ENCODE measurements around the gene STK32C. TPM values are rescaled to one million over a fixed set of nuclear protein-coding genes. Genes with fewer than 3 reads are reported as not detected.

Gene STK32C
- total RNA-seq, 1 experiment from 2014 or later, result 20.7 TPM

DNA sequence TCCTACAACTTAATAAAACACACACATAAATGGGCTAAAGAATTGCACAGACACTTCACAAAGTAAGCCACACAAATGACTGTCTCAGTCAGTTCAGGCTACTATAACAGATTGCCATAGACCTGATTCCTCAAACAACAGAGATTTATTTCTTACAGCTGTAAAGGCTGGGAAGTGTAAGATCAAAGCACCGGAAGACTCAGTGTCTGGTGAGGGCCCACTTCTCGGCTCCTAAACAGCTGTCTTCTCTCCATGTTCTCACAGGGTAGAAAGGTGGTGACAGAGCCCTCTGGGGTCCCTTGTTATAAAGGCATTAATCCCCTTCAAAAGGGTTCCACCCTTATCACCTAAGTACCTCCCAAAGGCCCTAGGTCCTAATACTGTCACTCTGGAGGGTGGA is 18.3 kb downstream of the STK32C start:
- no TSS peak for BruUV-seq (replicated peaks)
- H3K4me3 Mint-ChIP-seq (ENCODE audit: unreplicated experiment), result no peak overlapping the region
- TF ChIP-seq, protein P1, sequence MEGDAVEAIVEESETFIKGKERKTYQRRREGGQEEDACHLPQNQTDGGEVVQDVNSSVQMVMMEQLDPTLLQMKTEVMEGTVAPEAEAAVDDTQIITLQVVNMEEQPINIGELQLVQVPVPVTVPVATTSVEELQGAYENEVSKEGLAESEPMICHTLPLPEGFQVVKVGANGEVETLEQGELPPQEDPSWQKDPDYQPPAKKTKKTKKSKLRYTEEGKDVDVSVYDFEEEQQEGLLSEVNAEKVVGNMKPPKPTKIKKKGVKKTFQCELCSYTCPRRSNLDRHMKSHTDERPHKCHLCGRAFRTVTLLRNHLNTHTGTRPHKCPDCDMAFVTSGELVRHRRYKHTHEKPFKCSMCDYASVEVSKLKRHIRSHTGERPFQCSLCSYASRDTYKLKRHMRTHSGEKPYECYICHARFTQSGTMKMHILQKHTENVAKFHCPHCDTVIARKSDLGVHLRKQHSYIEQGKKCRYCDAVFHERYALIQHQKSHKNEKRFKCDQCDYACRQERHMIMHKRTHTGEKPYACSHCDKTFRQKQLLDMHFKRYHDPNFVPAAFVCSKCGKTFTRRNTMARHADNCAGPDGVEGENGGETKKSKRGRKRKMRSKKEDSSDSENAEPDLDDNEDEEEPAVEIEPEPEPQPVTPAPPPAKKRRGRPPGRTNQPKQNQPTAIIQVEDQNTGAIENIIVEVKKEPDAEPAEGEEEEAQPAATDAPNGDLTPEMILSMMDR (IDR thresholded peaks at IDR 0.05; ENCODE audit: unreplicated experiment), result no peak
- ChIA-PET CTCF (interaction anchor here (0.7 kb wide), 1 partner anchor 11 kb away, joined by 4 read pairs; no protein-coding TSS in a partner anchor), POLR2A (no interaction called here)
- H3K36me3 Mint-ChIP-seq (ENCODE audit: insufficient read depth, unreplicated experiment), result no peaks in the 10 kb centered on the region
- H3K4me1 Mint-ChIP-seq (ENCODE audit: insufficient read depth, unreplicated experiment), result no peaks in the 10 kb centered on the region
- no peaks in the 10 kb centered on the region for H3K9me3 Mint-ChIP-seq (ENCODE audit: unreplicated experiment)
- intact Hi-C loops (cut with micrococcal nuclease), result no loop called here
- no peak for DNase-seq (ENCODE audit: unreplicated experiment)
- H3K27ac Mint-ChIP-seq (ENCODE audit: low read depth, unreplicated experiment), result no peak overlapping the region
- no peaks in the 10 kb centered on the region for H3K27me3 Mint-ChIP-seq (ENCODE audit: insufficient read depth, unreplicated experiment)

DNA sequence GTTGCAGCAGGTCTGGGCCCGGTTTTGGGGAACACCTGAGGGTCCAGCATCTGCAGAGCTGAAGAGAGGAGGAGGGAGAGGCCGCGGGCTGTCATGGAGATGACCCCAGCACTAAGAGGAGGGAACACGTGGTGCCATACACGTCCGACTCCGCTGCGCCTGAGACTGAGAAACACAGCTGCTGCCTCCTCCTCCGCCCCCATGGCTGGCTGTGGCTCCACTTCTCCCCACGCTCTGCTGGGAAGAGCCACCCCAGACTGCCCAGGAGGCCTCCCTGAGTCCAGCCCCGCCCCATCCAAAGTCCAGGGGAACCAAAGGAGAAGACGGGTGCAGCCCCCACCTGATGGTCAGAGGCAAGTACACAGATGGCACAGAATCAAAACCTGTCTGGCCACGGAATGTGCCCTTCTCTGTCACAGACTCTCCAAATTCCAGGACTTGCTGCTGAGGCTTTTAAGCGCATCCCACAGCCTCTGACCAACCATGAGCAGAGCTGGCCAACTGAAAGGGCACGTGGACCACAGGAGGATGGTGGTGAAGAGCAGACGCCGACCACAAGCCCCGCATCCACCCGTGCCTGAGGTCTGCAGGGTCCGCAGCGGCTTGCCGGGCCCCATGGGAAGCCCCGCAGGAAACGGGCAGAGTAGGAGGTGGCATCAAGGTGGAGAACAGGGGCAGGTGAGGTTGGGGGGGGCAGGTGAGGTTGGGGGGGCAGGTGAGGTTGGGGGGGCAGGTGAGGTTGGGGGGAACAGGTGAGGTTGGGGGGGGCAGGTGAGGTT is 24.0 kb downstream of the STK32C start:
- no TSS peak for BruUV-seq (replicated peaks)
- CTCF ChIA-PET, result no interaction called here
- TF ChIP-seq, protein P1 (IDR thresholded peaks at IDR 0.05; ENCODE audit: unreplicated experiment), result no peak
- POLR2A ChIA-PET, result no interaction called here
- Mint-ChIP-seq H3K36me3 (ENCODE audit: insufficient read depth, unreplicated experiment) (no peaks in the 10 kb centered on the region), H3K27ac (ENCODE audit: low read depth, unreplicated experiment) (no peak overlapping the region), H3K4me3 (ENCODE audit: unreplicated experiment) (no peak overlapping the region), H3K4me1 (ENCODE audit: insufficient read depth, unreplicated experiment) (peaks cover 5% of the 10 kb centered on the region), H3K9me3 (ENCODE audit: unreplicated experiment) (no peaks in the 10 kb centered on the region), H3K27me3 (ENCODE audit: insufficient read depth, unreplicated experiment) (no peaks in the 10 kb centered on the region)
- DNase-seq (ENCODE audit: unreplicated experiment), result no peak
- intact Hi-C loops (cut with micrococcal nuclease), result no loop called here

DNA sequence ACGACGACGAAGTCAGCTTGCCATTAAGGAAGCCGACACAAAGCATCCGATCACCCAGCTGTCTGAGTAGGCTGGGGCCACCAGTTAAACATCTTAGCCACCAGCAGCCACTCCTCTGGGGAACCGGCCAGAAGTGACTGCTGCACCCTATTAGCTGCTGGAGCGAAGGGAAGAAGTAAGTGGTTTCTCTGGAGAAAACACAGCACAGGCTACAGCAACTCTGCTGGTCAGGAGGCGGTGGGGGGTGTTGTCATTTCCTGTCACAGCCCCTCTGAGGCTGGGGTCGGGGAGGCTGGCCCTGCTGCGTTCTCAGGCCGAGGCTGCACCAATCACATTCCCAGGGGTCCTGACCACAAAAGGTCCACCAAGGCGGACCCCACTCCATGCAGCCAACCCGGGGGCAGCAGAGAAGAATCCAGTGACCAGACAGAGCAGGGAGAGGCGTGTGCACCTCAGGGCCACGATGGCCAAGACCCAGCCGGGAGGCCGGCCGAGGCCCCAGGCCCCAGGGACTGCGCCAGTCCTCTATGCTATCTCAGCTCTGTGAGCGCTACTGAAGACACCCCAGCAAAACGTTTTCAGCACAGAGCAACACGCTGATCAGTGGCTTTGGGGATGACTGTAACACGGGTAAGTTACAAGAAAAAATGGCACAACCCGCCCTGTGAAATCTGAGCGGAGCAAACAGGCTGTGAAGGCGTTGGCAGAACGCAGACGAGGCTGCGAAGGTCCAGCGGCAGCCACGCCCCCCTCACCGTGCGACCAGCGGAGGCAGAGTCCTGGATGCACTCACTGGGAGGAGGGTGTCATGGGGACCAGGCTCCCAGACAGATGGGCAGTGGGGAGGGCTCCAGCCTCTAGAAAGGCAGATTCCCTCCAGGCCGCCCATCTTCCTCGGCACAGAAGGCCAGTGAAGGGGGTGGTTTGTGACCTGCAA is 24.8 kb downstream of the STK32C start:
- Mint-ChIP-seq H3K36me3 (ENCODE audit: insufficient read depth, unreplicated experiment) (no peaks in the 10 kb centered on the region), H3K4me1 (ENCODE audit: insufficient read depth, unreplicated experiment) (peaks cover 5% of the 10 kb centered on the region), H3K27ac (ENCODE audit: low read depth, unreplicated experiment) (no peak overlapping the region), H3K4me3 (ENCODE audit: unreplicated experiment) (no peak overlapping the region), H3K27me3 (ENCODE audit: insufficient read depth, unreplicated experiment) (no peaks in the 10 kb centered on the region), H3K9me3 (ENCODE audit: unreplicated experiment) (no peaks in the 10 kb centered on the region)
- no peak for DNase-seq (ENCODE audit: unreplicated experiment)
- ChIA-PET CTCF (interaction anchor here (0.5 kb wide), 1 partner anchor 58 kb away, joined by 3 read pairs; no protein-coding TSS in a partner anchor), POLR2A (no interaction called here)
- intact Hi-C loops (cut with micrococcal nuclease), result no loop called here
- BruUV-seq (replicated peaks), result no TSS peak
- TF ChIP-seq, protein P1 (IDR thresholded peaks at IDR 0.05; ENCODE audit: unreplicated experiment), result no peak
